NCI-H2196 (cell line): ENCODE data around the gene FBXW11.
"Not testable (repeated sequence)": the region's sequence is repeated elsewhere in the genome, so short reads cannot be mapped to it uniquely, and the experiment has no call there.

Source experiments
- DNase-seq: peaks from one replicate; lab custom pipeline; 2025; ENCODE audit not compliant: unreplicated experiment; lab: John Stamatoyannopoulos, UW

The FBXW11 gene

GRCh38 chr5:171956314-171956713 lies 50.1 kb downstream of the FBXW11 start:
- no peak for DNase-seq

GRCh38 chr5:171955761-171956160 lies 50.7 kb downstream of the FBXW11 start:
- DNase-seq: no peak

GRCh38 chr5:171954721-171955120 lies 51.7 kb downstream of the FBXW11 start:
- DNase-seq: no peak

GRCh38 chr5:171953860-171954701 lies 52.4 kb downstream of the FBXW11 start:
- no peak for DNase-seq

GRCh38 chr5:171952021-171952420 lies 54.4 kb downstream of the FBXW11 start:
- no peak for DNase-seq

- DNase-seq: no peak
These were observed 55.2 kb downstream of the FBXW11 start for GRCh38 chr5:171951218-171951617.

- DNase-seq: no peak
These were observed 60.2 kb downstream of the FBXW11 start for GRCh38 chr5:171946000-171946781.

- DNase-seq: no peak
These were observed 61.0 kb downstream of the FBXW11 start for GRCh38 chr5:171945476-171945875.

- DNase-seq: no peak
These were observed 61.4 kb downstream of the FBXW11 start for GRCh38 chr5:171945066-171945465.

GRCh38 chr5:171942112-171942516 lies 64.3 kb downstream of the FBXW11 start:
- DNase-seq: not testable (repeated sequence)

GRCh38 chr5:171941675-171942074 lies 64.8 kb downstream of the FBXW11 start:
- DNase-seq: not testable (repeated sequence)

- not testable (repeated sequence) for DNase-seq
These were observed 65.2 kb downstream of the FBXW11 start for GRCh38 chr5:171941275-171941674.

- no peak for DNase-seq
These were observed 66.5 kb downstream of the FBXW11 start for GRCh38 chr5:171939951-171940350.

GRCh38 chr5:171938358-171938757 lies 68.1 kb downstream of the FBXW11 start:
- DNase-seq: no peak

GRCh38 chr5:171937351-171937750 lies 69.1 kb downstream of the FBXW11 start:
- no peak for DNase-seq

GRCh38 chr5:171934586-171934985 lies 71.9 kb downstream of the FBXW11 start:
- DNase-seq: no peak

GRCh38 chr5:171931163-171931562 lies 75.3 kb downstream of the FBXW11 start:
- no peak for DNase-seq

GRCh38 chr5:171927345-171927941 lies 79.0 kb downstream of the FBXW11 start:
- DNase-seq: no peak

GRCh38 chr5:171926311-171926710 lies 80.1 kb downstream of the FBXW11 start:
- no peak for DNase-seq

GRCh38 chr5:171924493-171925122 lies 81.8 kb downstream of the FBXW11 start:
- DNase-seq: no peak

GRCh38 chr5:171920765-171921391 lies 85.6 kb downstream of the FBXW11 start:
- DNase-seq: no peak
